ENCODE results near the gene EEF1G. TPM values are rescaled to one million over a fixed set of nuclear protein-coding genes. Genes with fewer than 3 reads are reported as not detected.

EEF1G gene
- total and polyA plus RNA-seq, 9 of the 15 experiments (the other 6 are each of a cell fraction or from before 2014, with no cell fraction given) = 985 to 2,349 (median 2,035) TPM

GRCh38 chr11:62546244-62546928, 27.3 kb downstream of the EEF1G start, which contains the start of gene AHNAK (continued):
- TF ChIP-seq HOMEZ (CRISPR knock-in tag; IDR thresholded peaks at IDR 0.05) (0 out of 2 replicates have a peak, but pooled peaks have one; percentile 10), ZNF740 (CRISPR knock-in tag; IDR thresholded peaks at IDR 0.05) (no peak), ZNF740 (tag; IDR thresholded peaks at IDR 0.05) (no peak), SUPT5H (IDR thresholded peaks at IDR 0.05) (no peak), ZNF780A (CRISPR knock-in tag; IDR thresholded peaks at IDR 0.05) (no peak), ZNF143 (CRISPR knock-in tag; IDR thresholded peaks at IDR 0.05) (no peak), ZNF384 (IDR thresholded peaks at IDR 0.05; ENCODE audit: low read depth, low read length) (no peak), NR2F6 (CRISPR knock-in tag; IDR thresholded peaks at IDR 0.05) (no peak), KHSRP (IDR thresholded peaks at IDR 0.05) (no peak), BACH1 (tag; IDR thresholded peaks at IDR 0.05) (no peak), CTCF (IDR thresholded peaks at IDR 0.05 in 2 of 3, conservative IDR thresholded peaks at IDR 0.05 in 1 of 3; ENCODE audit: insufficient read depth in 2 of 3, low read depth in 1 of 3, low read length in 3 of 3) (no peak), THAP7 (CRISPR knock-in tag; IDR thresholded peaks at IDR 0.05) (0 out of 2 replicates have a peak, but pooled peaks have one; percentile 2), HDAC6 (IDR thresholded peaks at IDR 0.05; ENCODE audit: low read depth, low read length) (no peak), ZFX (CRISPR knock-in tag; IDR thresholded peaks at IDR 0.05) (peak; percentile 76), MTA2 (IDR thresholded peaks at IDR 0.05; ENCODE audit: low read depth) (no peak), PKNOX1 (IDR thresholded peaks at IDR 0.05) (no peak), MAX (CRISPR knock-in tag; IDR thresholded peaks at IDR 0.05) (0 out of 2 replicates have a peak, but pooled peaks have one; percentile 21), MBD1 (CRISPR knock-in tag; IDR thresholded peaks at IDR 0.05) (no peak), E2F4 (CRISPR knock-in tag; IDR thresholded peaks at IDR 0.05; ENCODE audit: low read depth) (0 out of 2 replicates have a peak, but pooled peaks have one; percentile 36)

Measured in K562 (cell line).